GM19372 (cell line): ENCODE measurements around the gene MIEF2.
"Not testable (repeated sequence)": the region's sequence is repeated elsewhere in the genome, so short reads cannot be mapped to it uniquely, and the experiment has no call there.

Experiments
- ATAC-seq: cut with Tn5 transposase; IDR thresholded peaks from one replicate; pipeline ENCODE4 v1.9.1; 2021; ENCODE audit warnings: mild to moderate bottlenecking, low read depth, moderate library complexity; ENCODE audit not compliant: unreplicated experiment

MIEF2 gene, protein sequence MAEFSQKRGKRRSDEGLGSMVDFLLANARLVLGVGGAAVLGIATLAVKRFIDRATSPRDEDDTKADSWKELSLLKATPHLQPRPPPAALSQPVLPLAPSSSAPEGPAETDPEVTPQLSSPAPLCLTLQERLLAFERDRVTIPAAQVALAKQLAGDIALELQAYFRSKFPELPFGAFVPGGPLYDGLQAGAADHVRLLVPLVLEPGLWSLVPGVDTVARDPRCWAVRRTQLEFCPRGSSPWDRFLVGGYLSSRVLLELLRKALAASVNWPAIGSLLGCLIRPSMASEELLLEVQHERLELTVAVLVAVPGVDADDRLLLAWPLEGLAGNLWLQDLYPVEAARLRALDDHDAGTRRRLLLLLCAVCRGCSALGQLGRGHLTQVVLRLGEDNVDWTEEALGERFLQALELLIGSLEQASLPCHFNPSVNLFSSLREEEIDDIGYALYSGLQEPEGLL

DNA sequence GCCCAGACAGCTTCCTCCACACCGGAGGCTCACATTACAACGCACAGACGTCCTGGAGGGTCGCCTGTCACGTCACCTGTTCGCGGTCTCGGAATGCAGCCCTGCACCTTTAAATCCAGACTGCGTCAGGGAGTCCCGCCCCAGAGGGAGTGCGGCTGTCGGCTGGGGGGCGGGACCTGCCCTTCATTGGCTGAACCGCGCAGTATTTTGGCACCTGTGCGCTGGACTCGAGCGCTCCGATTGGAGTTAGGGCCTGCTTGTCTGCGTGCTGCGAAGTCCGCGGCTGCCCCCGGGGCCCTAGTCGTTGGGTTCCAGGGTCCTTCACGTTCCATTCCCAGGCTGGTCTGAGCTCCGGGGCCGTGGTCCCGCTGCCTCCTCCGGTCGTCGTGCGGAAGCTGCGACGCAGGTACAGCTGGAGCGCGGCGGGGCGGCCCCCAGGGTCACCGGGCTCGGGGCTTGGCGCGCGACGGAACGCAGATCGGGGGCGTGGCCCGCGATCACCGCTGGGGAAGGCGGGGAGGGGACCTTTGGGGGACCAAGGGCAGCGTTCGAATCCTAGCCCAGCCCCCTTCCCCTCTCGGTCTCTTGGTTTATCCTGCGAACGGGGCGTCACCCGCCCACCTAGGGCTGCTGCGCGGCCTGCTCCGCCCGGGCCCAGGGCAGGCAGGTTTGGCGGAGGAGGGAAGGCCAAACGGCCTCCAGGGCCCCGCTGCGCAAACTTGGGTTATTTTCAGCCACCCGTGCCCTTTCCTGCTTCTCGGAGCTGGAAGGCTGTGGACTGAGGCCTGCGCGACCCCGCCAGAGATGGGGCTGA is at the start of gene MIEF2:
Gene MIEF2 (plus strand): TSS at position 331 of the 814 bp plus-strand sequence. CDS start 2,059 bp downstream, outside the sequence.
- ATAC-seq = peak; percentile 70

DNA sequence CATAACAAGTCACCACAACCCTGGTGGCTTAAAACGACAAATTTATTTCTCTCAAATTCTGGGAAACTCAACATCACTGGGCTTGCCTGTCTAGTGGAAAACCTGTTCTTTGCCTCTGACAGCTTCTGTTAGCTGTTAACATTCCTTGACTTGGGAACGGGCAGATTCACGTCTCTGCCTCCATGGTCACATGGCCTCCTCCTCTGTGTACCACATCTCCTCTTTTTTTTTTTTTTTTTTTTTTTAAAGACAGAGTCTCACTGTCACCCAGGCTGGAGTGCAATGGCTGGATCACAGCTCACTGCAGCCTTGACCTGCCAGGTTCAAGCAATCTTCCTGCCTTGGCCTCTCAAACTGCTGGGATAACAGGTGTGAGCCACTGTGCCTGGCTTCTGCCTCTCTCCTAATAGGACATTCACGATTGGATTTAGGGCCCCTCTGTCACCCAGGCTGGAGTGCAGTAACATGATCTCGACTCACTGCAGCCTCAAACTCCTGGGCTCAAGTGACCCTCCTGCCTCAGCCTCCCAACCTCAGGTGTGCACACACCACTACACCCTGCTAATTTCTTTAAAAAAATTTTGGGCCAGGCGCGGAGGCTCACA is 46.7 kb upstream of the MIEF2 start:
- no peak for ATAC-seq

DNA sequence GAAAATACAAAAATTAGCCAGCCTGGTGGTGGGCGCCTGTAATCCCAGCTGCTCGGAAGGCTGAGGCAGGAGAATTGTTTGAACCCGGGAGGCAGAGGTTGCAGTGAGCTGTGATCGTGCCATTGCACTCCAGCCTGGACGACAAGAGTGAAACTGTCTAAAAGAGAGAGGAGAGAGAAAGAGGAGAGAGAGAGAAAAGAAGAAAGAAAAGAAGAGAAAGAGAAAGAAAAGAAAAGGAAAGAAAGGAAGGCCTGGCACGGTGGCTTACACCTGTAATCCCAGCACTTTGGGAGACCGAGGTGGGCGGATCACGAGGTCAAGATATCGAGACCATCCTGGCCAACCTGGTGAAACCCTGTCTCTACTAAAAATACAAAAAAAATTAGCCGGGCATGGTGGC is 43.6 kb upstream of the MIEF2 start:
- not testable (repeated sequence) for ATAC-seq

DNA sequence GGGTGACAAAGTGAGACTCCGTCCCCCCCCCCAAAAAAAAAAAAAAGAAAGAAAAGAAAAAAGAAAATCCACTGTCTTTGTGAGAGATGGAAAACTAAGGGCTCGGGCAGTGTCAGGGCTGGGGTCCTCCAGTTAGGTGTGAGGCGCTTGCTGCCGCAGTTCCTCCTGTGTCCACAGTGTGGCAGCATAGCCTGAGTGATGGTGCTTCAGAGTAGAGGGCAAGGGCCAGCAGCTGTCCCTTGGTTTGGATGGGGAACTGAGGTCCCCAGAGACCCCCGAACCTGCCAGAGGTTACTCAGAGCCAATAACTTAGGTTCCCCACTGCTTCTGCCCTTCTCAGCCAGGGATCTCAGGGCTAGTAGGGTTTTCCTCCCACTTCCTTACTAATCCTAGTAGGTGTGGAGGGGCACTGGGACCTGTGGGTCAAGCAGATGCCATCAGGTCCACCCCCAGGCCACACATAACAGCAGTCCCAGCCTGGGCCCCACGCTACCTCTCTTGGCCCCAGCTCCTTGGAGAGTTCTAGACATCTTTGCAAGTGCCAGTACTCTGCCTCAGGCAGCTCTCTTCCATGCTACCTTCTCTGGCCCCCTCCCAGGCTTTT is 42.9 kb upstream of the MIEF2 start:
- ATAC-seq = no peak

DNA sequence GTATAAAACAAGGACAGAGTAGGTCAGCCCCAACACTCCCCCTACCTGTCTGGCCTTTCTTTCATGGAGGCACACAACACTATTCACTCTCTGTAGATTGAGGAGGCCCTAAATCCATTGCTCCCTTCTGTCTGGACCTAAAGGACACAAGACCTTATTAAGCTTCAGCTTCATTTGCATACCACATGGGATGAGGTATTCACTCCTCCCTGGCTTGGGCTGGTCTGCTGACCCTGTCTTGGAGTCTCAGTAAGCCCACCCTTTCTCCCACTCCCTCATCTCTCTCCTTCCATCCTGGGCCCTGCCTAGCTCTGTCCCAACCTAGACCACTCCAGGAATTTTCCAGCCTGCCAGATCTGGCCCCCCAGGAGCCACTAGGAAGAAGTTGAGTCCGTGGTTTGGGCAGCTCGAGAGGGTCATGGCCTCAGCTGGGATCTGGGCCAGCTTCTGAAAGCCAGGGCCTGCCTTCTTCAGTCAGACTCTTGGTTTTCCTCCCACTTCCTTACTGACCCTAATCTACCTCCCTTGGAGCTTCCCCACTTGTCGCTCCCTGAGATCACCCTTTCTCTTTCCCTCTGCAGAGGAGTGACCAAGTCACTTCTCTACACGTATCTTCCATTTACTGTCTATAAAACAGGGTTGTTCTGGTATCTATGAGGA is 41.6 kb upstream of the MIEF2 start:
- no peak for ATAC-seq

DNA sequence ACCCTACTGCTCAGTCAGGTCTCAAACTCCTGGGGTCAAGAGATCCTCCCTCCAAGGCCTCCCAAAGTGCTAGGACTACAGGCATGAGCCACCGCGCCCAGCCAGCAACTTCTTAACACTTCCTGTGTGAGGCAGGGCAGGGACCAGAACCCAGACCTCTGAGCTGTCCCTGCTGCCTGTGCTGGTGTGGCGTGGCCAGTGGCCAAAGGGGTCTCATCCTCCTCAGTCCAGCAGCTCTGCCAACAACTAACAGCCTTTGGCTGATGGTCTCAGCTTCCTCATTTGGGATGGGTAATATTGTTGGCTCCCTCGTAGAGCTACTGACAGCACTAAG is 36.4 kb upstream of the MIEF2 start:
- no peak for ATAC-seq

DNA sequence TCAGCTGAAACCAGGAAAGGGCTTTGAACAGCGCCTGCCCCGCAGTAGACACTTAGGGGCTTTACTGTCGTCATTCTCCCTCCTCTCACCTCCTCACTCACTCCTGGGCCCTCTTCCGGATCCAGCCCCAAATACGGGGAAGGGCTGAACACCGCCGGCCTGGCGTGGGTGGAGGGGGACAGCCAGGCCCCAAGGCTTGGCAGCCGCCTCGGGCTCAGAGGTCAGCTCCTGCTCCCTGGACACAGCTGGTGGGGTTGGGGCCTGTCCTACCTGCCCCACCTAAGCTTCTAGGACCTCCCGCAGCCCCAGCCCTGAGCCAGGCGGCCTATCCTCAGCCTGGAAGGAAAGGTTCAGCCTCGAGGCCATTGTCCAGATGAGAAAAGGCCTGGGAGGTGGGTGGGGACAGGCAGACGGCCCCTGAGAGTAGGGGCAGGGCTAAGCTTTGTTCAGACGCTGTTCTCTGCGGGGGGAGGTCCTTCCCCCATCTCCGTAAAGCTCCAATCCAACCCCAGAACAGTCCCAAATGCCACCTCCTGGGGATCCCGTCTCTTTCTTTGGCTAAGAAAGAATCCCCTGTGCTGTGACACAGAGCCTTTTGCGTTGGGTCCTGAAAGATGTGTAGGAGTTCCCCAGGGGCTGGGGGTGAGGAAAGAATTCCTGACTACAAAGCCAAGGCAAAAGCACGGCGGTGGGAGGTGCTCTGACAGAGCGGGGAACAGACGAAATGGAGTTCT is 35.9 kb upstream of the MIEF2 start:
- ATAC-seq = no peak

DNA sequence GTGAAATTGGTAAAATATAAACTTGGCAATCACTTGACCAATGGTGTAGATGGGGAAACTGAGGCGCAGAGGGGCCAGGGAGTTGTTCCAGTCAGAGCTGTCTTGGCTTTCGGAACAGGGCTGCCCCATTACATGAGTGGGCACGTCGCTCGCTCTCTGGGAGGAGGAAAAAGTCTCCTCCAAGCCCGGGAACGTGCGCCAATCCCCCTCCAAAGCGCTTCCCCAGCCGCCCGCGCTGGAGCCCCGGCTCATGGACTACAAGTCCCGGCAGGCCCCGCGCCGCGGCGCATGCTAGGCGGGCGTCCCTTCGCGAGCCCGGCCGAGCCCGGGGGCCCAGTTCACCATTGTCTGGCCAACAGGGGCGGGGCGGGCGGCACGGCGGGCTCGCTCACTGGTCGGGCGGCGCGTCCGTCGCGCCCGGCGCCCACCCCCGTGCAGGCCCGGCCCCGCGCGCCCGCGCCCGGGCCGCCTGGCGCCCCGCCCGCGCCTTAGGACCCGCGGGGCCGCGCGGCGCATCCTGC is 35.3 kb upstream of the MIEF2 start, which contains the start of gene LLGL1:
Gene LLGL1 (plus strand): TSS at position 515 of the 521 bp plus-strand sequence. CDS start 48 bp downstream, outside the sequence.
- peak; percentile 97 for ATAC-seq

DNA sequence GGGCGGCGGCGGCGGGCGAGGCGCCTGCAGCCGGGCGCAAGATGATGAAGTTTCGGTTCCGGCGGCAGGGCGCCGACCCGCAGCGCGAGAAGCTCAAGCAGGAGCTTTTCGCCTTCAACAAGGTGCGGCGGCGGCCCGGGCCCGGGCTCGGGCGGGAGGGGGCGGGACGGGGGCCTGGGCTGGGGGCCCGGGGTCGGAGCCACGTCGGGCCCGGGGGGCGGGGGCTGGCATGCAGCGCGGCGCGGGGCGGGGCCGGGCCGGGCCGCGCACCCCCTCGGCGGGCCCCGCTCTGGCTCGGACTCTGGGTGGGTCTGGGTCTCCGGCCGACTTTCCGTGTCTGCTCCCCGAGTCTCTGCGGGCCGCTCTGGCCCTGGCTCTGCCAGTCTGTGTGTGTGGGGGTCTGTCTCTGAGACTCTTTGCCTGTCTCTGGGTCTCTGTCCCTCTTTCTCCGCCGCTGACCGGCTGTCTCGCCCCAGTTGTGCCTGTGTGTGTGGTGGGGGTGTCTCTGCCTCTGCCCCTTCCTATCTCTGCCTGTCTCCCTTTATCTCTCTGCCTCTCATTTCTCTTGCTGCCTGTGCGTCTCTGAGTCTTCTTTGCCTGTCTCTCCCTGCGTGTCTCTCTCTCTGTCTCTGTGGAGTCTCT is 34.7 kb upstream of the MIEF2 start:
- ATAC-seq = peak; percentile 10

DNA sequence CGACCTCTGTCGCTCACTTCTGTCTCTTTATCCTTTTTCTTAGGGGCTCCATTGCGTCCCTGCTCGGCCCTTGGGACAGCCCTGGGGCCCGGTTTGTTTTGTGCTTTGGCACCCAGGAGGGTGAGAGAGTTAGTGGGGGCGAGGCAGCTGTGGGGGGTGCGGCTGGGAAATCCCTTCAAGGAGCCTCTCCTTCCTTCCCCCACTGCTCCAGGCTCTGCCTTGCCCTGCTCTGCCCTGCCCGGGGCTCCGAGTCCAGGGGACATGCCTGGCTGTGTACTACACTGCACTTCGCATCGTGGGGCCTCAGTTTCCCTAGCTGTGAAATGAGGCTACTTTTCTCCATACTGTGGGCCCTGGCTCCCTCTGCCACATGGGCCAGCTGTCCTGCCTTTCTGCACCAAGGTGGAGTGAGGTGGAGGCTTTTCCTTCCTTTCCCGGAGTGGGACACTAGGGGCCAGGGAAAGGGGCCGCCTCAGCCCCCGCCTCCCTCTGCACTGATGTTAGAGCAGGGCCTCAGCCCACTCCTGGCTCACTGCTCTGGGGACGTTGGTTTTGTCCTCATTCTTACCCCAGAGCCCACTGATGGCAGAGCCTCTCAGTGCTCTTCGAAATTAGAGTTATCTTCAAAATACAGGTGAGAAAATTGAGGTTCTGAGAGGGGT is 34.0 kb upstream of the MIEF2 start:
- no peak for ATAC-seq

DNA sequence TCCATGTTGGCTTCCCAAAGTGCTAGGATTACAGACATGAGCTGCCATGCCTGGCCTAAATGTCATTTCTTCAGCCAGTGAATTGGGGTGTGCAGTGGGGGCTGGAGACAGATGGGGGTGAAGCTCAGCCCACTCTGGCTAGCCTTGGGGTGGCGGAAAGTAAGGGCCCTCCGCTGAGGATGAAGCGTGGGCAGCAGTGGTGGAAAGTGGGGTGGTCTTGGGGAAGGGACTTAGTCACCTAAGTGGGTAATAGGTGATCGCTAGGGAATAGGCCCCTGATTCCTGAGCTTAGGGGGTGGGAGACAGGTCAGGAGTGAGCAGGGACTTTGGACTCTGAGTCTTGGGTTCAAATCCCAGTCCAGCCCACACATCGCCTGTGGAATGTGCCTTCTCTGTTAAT is 32.8 kb upstream of the MIEF2 start:
- no peak for ATAC-seq

DNA sequence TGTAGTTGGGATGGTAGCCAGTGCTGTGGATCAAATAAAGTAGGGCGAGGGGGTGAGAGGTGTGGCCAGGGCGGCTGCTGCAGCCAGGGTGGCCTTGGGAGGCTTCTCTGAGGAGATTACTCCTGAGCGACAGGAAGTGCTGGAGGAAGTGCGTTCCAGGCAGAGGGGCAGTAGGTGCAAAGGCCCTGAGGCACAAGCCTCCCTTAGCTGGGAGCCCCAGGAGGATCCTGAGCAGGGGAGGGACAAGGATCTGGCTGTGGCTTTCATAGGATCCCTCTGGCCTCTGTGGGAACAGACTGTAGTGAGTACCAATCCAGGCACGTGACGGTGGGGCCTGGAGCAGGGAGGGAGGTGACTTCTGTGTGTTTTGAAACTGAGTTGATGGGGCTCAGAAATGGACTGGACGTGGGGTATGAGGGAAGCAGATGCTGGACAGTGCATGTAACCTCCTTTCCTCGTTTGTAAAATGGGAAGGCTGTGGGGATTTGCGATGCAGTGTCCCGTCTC is 32.2 kb upstream of the MIEF2 start:
- no peak for ATAC-seq

DNA sequence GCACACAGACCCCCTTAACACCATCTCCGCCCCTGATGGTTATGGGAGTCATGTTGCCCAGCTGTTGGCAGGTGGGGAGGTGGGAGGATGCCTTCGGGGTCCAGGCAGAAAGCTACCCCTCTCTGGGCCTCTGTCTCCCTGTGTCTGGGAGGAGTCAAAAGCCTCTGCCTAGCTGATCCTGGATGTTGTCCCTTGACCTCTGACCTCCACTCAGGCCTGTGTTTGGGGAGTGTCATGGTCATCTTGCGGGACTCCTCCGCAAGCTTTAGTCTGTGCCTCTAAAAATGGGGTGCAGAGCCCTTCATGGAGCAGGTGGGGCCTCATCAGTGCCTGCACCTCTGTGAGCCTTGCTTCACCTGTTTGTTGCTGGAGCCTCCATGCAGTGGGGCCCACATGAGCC is 31.2 kb upstream of the MIEF2 start:
- ATAC-seq = no peak

DNA sequence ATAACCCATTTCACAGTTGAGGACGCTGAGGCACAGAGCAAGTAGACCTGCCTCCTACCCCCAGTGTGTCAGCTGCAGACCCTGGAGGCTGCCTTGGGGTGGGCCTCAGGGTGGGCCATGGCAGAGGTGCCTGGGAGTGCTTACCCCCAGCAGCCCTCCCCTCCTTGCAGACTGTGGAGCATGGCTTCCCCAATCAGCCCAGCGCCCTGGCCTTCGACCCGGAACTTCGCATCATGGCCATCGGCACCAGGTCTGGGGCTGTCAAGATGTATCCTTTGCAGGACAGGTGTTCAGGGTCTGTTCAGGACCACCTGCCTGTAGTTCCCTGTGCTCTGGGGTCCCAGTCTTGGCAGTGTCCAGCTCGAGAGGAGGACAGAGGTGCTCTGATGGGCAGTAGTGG is 30.7 kb upstream of the MIEF2 start:
- ATAC-seq = no peak

DNA sequence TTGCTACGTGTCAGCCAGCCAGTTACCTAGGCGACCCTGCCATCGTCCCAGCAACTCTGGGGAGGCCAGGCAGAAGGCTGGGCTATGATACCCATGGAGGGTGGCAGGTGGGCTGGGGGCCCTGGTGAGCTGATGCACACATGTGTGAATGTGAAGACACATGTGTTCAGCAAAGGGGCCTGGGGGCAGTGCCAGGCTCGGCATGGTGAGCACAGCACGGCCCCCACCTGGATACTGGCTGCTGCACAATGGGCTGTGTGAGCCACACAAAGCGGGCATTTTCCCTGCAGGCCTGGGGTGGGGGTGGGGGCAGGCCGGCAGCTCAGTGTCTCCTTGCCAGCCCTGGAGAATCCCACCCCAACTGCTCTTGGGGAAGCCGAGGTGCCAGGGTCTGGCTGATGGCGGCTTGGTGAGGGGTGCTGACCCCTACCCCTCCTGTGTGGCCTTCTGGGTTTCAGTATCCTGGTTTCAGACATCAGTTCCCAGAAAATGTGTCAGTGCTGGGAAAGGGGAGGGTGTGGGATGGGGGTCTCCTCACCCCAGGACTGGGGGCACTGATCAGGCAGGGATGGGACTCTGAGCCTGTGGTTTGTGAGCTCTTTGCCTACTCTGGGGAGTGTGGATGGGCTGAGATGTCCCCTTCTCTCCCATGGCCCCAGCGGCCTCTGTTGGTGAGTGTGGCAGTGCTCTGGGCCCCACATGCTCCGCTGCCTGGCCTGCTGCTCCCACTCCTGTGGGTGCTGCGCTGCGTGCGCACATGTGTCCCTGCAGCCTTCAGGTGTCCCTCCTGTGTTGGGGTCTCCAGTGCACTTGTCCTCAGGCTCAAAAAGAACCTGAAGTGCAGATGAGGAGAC is 29.9 kb upstream of the MIEF2 start:
- no peak for ATAC-seq

DNA sequence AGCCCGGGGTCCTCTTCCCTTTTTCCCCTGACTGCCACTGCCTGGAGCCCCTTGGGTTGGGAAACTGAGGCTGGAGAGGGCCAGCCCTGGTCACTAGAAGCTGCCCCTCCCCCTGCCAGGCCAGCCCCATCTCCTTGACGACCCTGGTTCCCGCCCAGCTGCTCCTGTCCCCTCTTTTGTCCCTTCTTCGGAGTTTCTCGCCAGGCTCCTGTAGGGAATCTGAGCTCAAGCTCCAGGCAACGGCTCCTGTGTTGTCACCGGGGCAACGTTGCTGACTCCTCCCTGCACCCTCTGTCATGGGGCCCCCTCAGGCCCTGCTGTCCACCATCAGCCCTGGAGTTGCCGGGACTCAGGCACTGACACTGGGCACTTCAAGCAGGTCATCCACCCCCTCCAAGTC is 29.3 kb upstream of the MIEF2 start:
- ATAC-seq = no peak

DNA sequence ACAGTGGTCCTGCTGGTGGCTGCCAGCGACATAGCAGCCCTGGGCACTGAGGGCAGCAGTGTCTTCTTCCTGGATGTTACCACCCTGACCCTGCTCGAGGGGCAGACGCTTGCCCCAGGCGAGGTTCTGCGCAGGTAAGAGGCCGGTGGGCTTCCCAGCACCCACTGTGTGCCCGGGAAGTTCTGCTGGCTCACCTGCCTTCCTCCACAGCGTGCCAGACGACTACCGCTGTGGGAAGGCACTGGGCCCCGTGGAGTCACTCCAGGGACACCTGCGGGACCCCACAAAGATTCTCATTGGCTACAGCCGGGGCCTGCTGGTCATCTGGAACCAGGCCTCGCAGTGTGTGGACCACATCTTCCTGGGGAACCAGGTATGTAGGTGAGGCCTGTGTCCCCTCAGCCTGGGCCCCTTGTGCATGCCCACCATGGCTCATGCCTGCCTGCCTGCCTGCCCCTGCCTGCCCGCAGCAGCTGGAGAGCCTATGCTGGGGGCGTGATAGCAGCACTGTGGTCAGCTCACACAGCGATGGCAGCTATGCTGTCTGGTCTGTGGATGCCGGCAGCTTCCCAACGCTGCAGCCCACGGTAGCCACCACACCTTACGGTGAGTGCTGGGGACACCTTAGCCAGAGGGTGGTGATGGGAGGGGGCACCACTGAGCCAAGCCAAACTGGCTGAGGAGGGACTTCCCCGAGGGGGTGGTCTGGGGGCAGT is 26.5 kb upstream of the MIEF2 start:
- ATAC-seq = no peak
